NAMALWA (cell line): ENCODE data around the gene RABGAP1.
A peak's percentile ranks its signal among the peaks of the same experiment; 100 is the strongest.

ENCODE experiments used
- DNase-seq: peaks from one replicate; pipeline ENCODE4 v3.0.0-alpha.2; 2015; ENCODE audit warnings: low spot score

RABGAP1 gene

DNA sequence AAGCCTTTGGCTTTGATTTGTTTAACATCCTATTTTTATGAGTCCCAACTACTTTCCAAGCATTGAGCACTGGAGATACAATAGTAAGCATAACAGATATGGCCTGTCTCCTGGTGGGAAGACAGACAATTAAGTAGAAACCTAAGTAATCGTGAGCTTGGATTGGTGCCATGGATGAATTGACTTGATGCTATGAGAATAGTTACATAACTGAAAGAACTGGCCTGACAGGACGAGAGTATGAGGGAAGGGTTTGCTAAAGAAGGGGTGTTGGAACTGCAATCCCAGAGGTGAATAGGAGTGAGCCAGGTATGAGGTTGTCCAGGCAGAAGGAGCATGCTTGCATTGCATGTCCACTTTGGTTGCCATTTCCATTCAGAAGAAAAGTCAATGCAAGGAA is 145.1 kb downstream of the RABGAP1 start:
- no peak for DNase-seq

DNA sequence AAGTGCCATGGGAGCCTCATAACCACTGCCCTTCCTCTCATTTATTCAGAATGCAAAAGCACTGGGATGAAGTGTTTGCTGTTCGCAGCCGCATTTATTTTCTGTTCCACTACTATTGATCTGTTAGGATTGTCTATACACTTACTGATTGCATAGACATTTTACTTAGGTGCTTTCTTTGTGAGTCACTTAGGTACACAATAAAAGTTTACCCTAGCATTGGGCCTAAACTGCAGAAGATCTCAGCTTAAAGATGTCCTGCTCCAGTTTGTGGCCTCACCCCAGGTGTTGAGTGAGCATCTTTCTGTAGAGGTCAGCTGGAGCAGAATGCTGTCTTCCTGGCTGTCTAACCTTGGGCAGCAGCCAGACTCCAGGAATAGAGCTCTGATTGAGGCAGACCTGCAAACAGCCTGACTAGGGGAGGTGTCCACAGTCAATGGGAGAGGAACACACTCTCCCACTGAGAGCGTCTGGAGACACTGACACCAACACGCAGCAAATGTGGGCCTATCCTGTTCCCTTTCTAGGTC is 146.6 kb downstream of the RABGAP1 start:
- no peak for DNase-seq

GRCh38 chr9:123089040-123089439 is 148.2 kb downstream of the RABGAP1 start:
- DNase-seq = peak; percentile 36

DNA sequence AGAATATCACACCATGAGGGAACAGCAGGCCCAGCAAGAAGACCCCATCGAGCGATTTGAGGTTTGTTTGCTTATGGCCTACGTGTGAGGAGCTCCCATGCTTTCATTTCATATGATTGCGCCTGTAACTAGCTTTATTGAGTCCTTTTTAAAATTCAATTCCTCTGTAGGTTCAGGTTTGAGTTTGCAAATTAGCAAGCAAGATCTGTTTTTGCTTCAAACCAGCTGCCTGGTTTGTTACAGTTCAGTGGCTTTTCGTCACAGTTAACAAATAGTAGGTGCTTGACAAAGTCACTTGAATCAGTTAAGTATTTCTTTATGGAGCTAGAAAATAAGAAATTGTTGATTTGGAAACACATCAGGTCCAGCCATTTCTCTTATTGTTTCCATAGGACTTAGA is 149.0 kb downstream of the RABGAP1 start:
- DNase-seq = peak; percentile 88

GRCh38 chr9:123090198-123090896 is 149.5 kb downstream of the RABGAP1 start:
- DNase-seq = no peak

DNA sequence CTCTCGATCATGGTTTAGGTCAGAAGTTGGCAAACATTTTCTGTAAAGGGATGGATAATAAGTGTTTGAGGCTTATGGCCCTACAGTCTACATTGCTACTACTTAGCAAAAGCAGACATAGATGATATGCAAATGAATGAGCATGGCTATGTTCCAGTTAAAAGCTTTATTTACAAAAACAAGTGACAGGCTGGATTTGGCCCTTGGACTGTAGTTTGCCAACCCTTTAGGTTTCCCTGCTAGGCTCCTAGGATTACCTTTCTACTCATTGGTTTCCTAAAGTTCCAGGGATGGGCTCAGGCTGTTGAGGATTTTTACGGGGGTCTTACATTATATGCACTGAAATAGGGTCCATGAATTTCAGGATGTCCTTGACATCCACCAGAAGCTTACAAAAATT is 150.1 kb downstream of the RABGAP1 start:
- DNase-seq = peak; percentile 50

DNA sequence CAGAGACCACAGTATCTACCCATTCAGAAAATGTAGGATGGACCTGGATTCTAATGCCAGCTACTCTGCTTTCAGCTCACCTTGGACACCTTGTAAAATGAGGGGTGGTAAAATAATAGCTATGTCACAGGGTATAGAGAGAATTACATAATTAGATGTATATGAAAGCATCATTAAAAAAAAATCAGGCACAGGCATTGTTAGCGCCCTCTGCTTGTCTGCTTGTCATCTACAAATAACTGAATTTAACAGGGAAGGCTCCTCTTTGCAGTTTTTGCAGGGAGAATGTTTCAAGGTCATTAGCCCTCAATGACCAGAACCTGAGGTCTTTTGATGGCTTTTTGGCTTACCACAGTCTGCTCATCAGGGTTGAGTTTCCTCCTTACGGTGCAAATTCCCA is 150.6 kb downstream of the RABGAP1 start:
- DNase-seq = peak; percentile 63

DNA sequence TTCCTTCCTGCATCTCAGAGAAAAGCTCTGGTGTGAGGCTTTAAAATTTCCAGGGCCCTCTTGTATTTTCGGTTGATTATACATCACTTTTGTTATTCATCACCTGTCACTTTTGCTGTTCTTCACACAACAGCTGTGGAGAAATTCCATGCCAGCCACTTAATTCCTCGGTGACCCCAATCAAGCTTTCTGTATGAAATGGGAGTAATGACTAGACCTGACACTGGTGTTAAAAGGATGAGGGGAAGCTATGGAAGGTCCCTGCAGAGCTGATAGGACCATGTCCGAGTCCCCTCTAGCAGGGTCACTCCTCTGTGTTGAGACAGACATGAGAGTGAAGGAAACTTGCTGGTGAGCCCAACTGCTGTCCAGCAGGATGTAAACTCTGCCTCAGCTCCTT is 152.3 kb downstream of the RABGAP1 start:
- no peak for DNase-seq

DNA sequence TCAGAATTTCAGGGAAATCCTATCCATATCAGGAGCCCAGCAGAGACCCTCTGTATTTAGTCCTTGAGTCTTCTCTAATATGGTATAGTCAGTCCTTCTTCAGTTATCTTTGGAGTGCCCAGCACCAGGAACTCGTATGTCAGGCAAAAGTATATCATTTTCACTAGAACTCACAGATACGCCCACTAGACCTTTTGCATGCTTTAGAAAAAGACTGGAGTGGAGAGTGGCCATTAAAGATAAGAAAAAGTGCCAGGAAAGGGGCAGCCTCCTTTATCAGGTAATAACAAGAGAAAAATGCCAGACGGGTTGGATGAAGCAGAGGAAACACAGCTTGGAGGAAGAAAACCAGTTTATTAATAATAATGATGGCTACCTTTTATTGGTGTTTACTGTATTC is 156.2 kb downstream of the RABGAP1 start:
- DNase-seq = no peak

GRCh38 chr9:123097430-123098095 is 156.7 kb downstream of the RABGAP1 start:
- DNase-seq = no peak

- DNase-seq = no peak
These were observed 157.3 kb downstream of the RABGAP1 start for GRCh38 chr9:123098096-123098459.

- DNase-seq = no peak
These were observed 158.2 kb downstream of the RABGAP1 start for GRCh38 chr9:123099042-123099441.

DNA sequence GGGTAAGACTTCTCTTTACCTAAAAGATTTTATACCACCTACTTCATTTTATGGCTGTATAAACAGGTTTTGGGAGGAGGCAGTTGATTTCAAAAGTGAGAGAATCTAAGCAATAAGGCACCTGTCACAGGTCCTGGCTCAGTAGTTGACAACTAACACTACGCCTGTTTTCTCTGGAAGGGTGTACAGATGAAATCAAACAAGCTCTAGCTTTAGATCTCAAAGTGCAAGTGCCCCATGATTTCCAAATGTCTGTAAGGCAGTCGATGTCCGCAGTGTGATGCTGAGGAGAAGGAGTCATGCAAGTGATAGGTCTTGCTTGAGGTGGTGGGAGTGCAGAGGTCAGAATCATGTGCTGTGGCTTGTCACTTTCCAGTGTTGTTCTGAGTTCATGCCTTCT is 158.7 kb downstream of the RABGAP1 start:
- no peak for DNase-seq

DNA sequence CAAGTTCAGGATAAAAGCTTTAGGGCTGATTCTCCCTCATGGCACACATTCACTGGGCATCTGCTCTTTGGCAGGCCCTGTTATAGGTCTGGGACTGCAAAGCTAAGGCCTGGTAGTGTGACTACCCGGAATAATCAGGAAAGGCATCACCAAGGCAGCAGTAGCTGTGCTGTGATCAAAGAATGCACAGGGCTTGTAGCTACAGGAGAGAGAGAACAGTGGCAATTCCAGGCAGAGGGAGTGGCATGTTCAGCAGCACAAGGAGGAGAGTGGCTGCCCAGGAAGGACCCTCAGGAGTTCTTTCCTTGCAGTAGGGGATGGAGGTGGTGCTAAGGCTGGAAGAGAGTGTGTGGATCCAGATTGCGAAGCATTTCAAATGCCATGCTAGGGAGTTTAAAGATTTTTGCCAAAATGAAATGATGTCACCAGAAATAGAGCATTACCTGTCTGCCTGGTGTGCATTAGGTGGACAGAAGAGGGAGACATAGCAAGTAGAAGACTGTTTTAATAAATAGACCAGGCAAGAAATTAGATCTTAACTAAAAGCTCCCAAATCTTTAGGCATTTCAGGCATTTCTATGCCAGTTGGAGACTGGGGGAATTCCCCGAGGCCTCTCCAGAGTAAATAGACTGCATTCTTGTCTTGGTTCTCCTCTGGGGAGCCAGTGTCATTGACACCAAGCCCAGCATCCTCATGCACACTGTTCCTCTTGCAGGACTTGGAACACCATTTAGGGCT is 161.7 kb downstream of the RABGAP1 start:
- peak; percentile 44 for DNase-seq

- DNase-seq = no peak
These were observed 164.0 kb downstream of the RABGAP1 start for GRCh38 chr9:123104807-123105206.

- DNase-seq = no peak
These were observed 164.7 kb downstream of the RABGAP1 start for GRCh38 chr9:123105490-123105889.

DNA sequence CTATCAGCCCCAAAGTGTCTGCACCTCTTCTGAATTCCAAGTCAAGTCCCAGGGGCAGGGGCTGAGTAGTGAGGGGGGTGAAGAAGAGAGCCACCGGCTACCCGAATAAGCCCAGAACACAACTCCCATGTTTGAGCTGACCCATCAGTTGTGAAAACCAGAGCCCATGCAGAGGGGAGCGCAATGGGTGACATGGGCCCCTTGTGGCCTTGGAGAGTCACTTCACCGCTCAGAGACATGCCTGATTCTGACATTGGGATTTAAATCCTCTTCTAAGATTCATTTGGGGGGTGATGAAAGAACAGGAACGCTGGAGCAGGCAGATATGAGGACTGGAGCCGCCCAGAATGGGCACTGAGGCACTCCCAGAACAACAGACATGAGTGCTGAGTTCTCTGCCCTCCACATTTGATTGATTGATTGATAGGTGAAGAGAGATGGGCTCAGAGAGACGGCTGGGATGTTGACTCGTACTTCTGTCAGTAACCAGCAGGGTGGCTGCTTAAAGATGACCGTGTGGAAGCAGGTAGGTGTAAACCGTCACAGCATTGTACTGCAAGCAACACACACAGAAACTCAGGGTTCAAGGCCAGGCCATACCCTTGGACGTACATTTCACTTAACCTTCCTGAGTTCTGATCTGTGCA is 166.9 kb downstream of the RABGAP1 start:
- peak; percentile 36 for DNase-seq

GRCh38 chr9:123108976-123109375 is 168.2 kb downstream of the RABGAP1 start:
- no peak for DNase-seq

DNA sequence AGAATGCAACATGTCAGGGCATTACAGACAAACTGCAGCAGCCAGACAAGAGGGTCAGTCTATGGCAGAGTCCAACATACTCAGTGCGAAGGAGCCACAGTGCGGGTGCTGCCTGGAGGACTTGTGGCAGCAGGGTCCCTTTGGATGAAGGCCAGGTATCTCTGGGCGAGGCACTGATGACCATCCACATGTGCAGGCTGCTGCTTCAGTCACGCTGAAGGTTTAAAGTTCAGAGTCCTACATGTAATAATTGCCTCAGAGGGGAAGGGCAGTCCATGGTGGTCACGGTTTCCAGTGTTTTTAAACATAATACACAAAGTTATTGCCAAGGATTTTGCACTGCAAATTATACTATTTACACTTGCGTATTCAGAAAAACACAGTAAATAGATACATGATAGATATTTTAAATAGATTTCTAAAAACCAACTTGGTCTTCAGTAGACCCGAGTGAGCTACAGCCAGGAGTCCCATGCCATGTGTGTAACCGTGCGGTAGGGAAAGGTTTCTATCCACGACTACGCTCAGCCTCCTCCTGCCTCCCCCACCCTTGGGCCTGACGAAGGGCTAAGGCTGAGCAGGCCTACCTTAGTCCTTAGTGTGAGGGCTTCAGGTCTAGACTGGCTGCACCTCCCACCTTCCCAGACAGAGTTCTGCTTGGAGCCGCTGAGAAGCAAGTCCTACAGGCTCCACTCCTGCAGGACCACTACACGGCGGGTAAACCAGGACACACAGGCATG is 168.9 kb downstream of the RABGAP1 start:
- no peak for DNase-seq

- DNase-seq = no peak
These were observed 170.7 kb downstream of the RABGAP1 start for GRCh38 chr9:123111427-123112014.
